Mucosa of stomach (tissue), 1 donor: Measurements from ENCODE around the gene ALCAM.

Experiments used
- H3K27me3 ChIP-seq: one replicate; pipeline ENCODE4 v1.7.0; 2013; ENCODE audit warnings: mild to moderate bottlenecking, low read length; ENCODE audit not compliant: control insufficient read depth, insufficient read depth
- H3K36me3 ChIP-seq: one replicate; pipeline ENCODE4 v1.7.0; 2013; ENCODE audit warnings: low read length; ENCODE audit not compliant: control insufficient read depth, insufficient read depth
- H3K4me1 ChIP-seq: one replicate; pipeline ENCODE4 v1.7.0; 2013; ENCODE audit warnings: mild to moderate bottlenecking, low read length; ENCODE audit not compliant: control insufficient read depth, insufficient read depth
- H3K4me3 ChIP-seq: one replicate; pipeline ENCODE4 v1.7.0; 2013; ENCODE audit warnings: low read length
- H3K9ac ChIP-seq: one replicate; pipeline ENCODE4 v1.7.0; 2013; ENCODE audit warnings: mild to moderate bottlenecking, low read length, moderate library complexity
- H3K9me3 ChIP-seq: one replicate; pipeline ENCODE4 v1.7.0; 2013; ENCODE audit warnings: mild to moderate bottlenecking, low read length, moderate library complexity; ENCODE audit not compliant: control insufficient read depth
- donor health status: Pancreatic carcinoma.

The ALCAM gene

DNA sequence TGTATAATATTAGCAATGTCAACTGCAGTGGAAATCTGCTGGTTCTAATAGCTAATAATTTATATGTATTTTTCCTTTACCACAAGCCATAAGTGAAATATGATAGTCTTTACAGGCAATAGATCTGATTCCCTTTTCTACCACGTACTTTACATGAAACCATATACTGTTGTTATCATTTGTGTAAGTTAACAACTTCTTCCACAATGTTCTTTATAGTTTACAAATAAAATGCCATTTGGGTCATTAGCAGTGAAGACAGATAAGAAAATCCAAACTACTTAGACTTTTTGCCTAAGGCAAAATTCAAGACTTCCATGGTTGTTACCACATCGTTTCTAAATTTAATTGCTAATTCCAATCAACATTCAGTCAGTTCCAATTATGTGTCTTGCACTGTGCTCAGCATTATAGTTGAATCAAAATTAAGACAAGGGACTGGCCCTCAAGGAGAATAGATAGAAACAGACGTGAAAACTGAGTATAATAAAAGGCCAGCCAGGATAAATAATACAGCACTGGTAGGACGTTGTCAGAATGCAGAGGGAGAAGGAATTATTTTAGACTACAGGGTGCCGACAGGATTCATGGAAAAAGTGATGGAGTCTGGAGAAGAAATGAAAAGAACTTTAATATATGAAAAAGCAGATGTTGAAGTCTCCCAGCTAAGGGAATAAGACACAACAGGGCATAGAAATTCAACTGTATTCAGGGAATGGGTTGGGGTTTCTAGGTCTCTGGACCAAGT is 249.8 kb downstream of the ALCAM start:
- Histone ChIP-seq H3K9me3 (no peaks in the 10 kb centered on the region), H3K36me3 (no peaks in the 10 kb centered on the region), H3K27me3 (no peaks in the 10 kb centered on the region), H3K4me3 (no peak overlapping the region), H3K4me1 (no peaks in the 10 kb centered on the region), H3K9ac (no peak overlapping the region)

DNA sequence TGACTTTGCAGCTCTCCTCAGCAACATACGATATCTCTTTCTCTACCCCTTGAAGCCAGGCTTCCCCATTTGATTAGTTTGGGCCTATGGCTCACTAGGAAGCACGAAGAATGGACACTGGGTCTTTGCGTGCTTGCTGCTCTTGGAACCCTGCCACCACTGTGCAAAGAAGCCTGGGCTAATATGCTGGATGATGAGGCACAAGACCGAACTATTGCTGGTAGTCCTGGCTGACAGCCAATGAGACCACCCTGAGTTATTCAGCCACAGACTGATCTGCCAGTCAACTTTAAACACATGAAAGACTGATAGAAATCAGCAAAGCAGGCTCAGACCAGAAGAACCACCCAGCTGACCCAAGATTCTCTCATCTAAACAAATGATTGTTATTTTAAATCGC is 251.8 kb downstream of the ALCAM start:
- H3K36me3 ChIP-seq, result no peaks in the 10 kb centered on the region
- no peaks in the 10 kb centered on the region for H3K4me1 ChIP-seq
- no peaks in the 10 kb centered on the region for H3K27me3 ChIP-seq
- H3K9me3 ChIP-seq, result no peaks in the 10 kb centered on the region
- no peak overlapping the region for H3K9ac ChIP-seq
- no peak overlapping the region for H3K4me3 ChIP-seq

DNA sequence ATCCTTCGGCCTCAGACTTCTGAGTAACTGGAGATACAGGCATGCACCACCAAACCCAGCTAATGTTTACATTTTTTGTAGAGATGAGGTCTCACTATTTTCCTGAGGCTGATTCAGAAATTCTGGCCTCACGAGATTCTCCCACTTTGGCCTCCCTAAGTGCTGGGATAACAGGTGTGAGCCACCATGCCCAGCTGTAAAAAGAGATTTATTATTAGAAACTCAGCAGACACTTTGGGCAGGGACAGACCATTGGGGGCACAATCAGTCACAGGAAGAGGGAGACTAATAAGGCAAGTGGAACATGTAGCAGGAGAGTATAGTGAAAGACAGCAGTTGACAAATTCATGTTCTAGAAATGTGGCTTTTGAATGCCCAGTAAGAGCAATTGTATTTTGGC is 252.9 kb downstream of the ALCAM start:
- no peak overlapping the region for H3K9ac ChIP-seq
- no peaks in the 10 kb centered on the region for H3K4me1 ChIP-seq
- no peaks in the 10 kb centered on the region for H3K27me3 ChIP-seq
- H3K4me3 ChIP-seq, result no peak overlapping the region
- no peaks in the 10 kb centered on the region for H3K36me3 ChIP-seq
- H3K9me3 ChIP-seq, result no peaks in the 10 kb centered on the region

DNA sequence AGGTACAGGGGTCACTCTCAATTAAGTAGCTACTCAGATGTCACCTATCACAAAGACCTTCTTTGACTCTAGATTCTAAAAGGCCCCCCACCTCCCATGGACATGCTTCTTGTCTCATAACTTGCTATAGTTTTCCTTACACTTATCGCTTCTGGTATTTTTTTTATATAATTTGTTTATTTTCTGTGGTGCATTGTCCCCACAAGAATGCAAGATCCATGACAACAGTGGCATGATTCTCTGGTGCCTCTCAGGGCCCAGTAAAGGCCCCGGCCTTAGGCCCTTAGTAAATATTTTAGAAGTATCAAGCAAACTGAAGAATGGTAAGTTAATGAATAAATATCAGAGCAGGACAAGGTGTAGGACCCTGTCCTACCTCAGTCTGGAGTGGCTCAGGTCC is 253.5 kb downstream of the ALCAM start:
- Histone ChIP-seq H3K4me1 (no peaks in the 10 kb centered on the region), H3K9me3 (no peaks in the 10 kb centered on the region), H3K27me3 (no peaks in the 10 kb centered on the region), H3K4me3 (no peak overlapping the region), H3K36me3 (no peaks in the 10 kb centered on the region), H3K9ac (no peak overlapping the region)

DNA sequence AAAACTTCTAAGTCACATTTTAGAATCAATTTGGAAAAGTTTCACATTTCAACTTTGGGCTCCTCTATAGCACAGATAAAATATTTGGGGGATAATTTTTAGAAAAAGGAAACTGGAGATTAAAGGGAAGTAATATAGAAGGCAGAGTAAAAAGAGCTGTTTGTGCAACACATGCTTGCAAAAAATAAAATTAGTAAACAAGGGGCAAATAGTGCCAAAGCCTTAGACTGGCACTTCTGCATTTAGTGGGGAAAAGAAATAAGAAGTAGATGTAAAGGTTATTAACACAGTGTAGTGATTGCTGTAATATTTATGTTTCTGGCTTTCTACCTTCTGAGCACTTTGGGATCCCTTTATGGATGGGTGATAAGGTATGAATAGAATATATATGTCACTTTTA is 255.5 kb downstream of the ALCAM start:
- Histone ChIP-seq H3K4me3 (no peak overlapping the region), H3K27me3 (no peaks in the 10 kb centered on the region), H3K36me3 (no peaks in the 10 kb centered on the region), H3K9ac (no peak overlapping the region), H3K4me1 (no peaks in the 10 kb centered on the region), H3K9me3 (no peaks in the 10 kb centered on the region)
